GM19035 (cell line): ENCODE results near the gene NAV2.
A peak's percentile ranks its signal among the peaks of the same experiment; 100 is the strongest.
"Not testable (repeated sequence)": the region's sequence is repeated elsewhere in the genome, so short reads cannot be mapped to it uniquely, and the experiment has no call there.

Source experiments
- ATAC-seq: cut with Tn5 transposase; IDR thresholded peaks from one replicate; pipeline ENCODE4 v1.9.1; 2021; ENCODE audit not compliant: unreplicated experiment

The NAV2 gene

GRCh38 chr11:19917069-19917468 is 204.4 kb downstream of the NAV2 start:
- no peak for ATAC-seq

GRCh38 chr11:19918302-19919049 is 205.8 kb downstream of the NAV2 start:
- no peak for ATAC-seq

- no peak for ATAC-seq
Measured at GRCh38 chr11:19919050-19919561, 206.5 kb downstream of the NAV2 start.

GRCh38 chr11:19920982-19921381 is 208.3 kb downstream of the NAV2 start:
- no peak for ATAC-seq

- ATAC-seq: no peak
Measured at GRCh38 chr11:19921976-19922688, 209.5 kb downstream of the NAV2 start.

- ATAC-seq: no peak
Measured at GRCh38 chr11:19922689-19923035, 210.0 kb downstream of the NAV2 start.

GRCh38 chr11:19923626-19924025 is 211.0 kb downstream of the NAV2 start:
- no peak for ATAC-seq

DNA sequence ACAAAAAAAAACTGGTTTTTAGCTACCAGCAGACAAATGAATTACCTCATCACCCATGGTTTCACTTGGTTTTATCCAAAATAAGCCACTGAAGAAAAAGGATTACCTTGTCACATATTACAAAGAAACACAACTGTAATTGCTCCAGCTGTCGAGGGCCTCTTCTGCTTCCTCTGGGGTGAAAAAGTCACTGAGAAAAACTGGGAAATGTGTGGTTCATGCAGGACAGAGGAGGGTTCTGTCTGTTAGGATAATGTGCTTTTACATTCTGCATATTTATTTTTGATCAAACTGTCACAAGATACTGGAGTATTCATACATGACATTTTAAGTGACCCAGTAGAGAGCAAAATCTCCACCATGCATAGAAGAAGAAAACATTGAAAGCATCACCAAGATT is 211.7 kb downstream of the NAV2 start:
- ATAC-seq: no peak

DNA sequence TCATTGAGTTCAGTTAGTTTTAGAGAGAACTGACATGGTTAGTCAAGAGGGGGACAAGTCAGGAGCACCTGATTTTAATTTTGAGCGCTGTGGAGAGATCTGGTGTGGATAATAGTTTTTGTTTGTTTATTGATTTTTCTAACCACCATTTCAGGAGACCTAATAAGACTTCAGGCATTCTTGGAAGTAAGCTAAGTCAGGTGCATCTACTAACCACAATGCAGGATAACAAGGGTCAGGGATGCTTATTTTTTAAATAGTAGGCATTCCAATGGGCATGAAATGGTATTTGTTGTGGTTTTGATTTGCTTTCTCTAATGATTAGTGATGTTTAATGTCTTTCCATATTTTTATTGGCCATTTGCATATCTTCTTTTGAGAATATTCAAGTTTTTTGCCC is 212.1 kb downstream of the NAV2 start:
- no peak for ATAC-seq

GRCh38 chr11:19927403-19927802 is 214.8 kb downstream of the NAV2 start:
- not testable (repeated sequence) for ATAC-seq

- no peak for ATAC-seq
Measured at GRCh38 chr11:19929147-19929546, 216.5 kb downstream of the NAV2 start.

GRCh38 chr11:19929655-19930054 is 217.0 kb downstream of the NAV2 start:
- ATAC-seq: no peak

GRCh38 chr11:19931141-19931770 is 218.6 kb downstream of the NAV2 start:
- no peak for ATAC-seq

DNA sequence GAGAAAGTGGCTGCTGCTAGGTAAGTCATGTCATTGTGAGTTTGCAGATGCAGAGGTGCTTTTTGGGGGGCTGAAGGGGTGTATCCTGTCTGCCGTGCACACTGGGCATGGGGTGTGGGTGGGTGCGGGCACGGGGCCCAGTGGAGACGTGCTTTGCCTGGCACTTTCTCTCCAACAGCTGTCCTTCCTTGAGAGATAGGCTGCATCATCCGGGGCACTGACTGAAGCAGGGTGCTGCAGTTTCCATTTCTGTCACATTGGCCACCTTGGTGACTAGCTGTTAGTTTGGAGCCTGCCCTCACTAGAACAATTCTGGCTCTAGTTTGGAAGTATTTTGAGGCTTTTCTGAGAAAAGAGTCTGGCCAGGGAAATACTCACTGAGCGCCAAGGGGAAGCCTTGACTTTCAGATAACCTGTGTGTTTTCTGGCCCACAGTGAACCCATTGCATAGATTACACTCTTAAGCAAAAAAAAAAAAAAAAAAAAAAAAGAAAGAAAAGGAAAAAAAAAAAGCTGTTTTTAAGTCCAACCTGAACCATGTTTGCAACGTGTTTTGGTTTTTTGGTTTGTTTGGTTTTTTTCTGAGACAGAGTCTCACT is 219.2 kb downstream of the NAV2 start:
- ATAC-seq: no peak

GRCh38 chr11:19933132-19933735 is 220.6 kb downstream of the NAV2 start:
- ATAC-seq: no peak

GRCh38 chr11:19933801-19934488 is 221.3 kb downstream of the NAV2 start:
- ATAC-seq: no peak

DNA sequence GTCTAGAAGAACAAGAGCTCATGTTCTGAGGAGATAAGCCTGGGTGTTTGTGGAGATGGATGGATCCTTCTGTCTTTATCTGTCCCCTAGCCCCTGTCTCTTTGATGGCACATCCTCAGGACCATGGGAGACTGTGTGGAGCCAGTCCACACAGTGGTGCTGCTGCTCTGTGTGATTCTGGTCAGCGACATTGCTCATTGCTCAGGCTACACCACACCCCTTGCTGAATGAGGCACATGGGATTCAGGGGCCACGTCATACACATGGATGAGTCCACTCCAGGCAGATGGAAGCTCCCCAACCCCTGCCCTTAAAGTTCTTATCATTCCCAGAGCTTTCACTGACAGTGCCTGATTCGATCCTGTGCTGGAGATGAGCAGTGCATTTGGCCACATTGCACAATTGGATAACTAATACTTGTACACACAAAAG is 222.2 kb downstream of the NAV2 start:
- no peak for ATAC-seq

- no peak for ATAC-seq
Measured at GRCh38 chr11:19935507-19935906, 222.9 kb downstream of the NAV2 start.

GRCh38 chr11:19936461-19936860 is 223.8 kb downstream of the NAV2 start:
- no peak for ATAC-seq

GRCh38 chr11:19938169-19938856 is 225.7 kb downstream of the NAV2 start:
- peak; percentile 88 for ATAC-seq
